B cell (primary cell): ENCODE data around the gene LRRK2. TPM values are rescaled to one million over a fixed set of nuclear protein-coding genes. Genes with fewer than 3 reads are reported as not detected.

Experiments used
- ATAC-seq: fragments of 200-7000 bp; cut with Tn5 transposase; one replicate; pipeline ENCODE4 v1.10.0; 2021; ENCODE audit warnings: low read depth, mild to moderate bottlenecking, moderate number of reproducible peaks, moderate library complexity
- CTCF ChIA-PET: fragments of 350-600 bp; sonication (Branson Sonifier 250); formaldehyde crosslinking; loops from one replicate; lab custom pipeline; 2021; ENCODE audit warnings: antibody characterized with exemption, inconsistent platforms; lab: Charles Lee
- POLR2A ChIA-PET: fragments of 350-600 bp; sonication (Branson Sonifier 250); formaldehyde crosslinking; loops from one replicate; lab custom pipeline; 2021; ENCODE audit warnings: antibody characterized with exemption; lab: Charles Lee
- DNase-seq: peaks from one replicate; pipeline ENCODE4 v3.0.0; 2013
- H2AFZ ChIP-seq: 2 replicates; pipeline ENCODE4 v1.6.1; 2012; ENCODE audit warnings: mild to moderate bottlenecking, low read depth, low read length; ENCODE audit not compliant: insufficient read depth, poor library complexity, severe bottlenecking
- H3K27ac ChIP-seq, 2 donors: 1 replicate in 1 of 2; 2 replicates in 1 of 2; pipeline ENCODE4 v1.5.1; 2012 to 2013; ENCODE audit warnings: low read length in 2 of 2, mild to moderate bottlenecking in 2 of 2, moderate library complexity in 1 of 2
- H3K27me3 ChIP-seq, 4 experiments: fragments of 200-600 bp in 1 of 4; sonication (generic) in 1 of 4; replicated peaks in 1 of 4; 1 replicate in 2 of 4; 2 replicates in 2 of 4; pipeline versions ENCODE4 v1.6.1 to v1.7.0; 2013 to 2016; ENCODE audit warnings: low read length in 3 of 4, mild to moderate bottlenecking in 2 of 4, mixed read lengths in 1 of 4, moderate library complexity in 1 of 4; ENCODE audit not compliant: insufficient read depth in 4 of 4, control insufficient read depth in 3 of 4; ENCODE audit errors: control extremely low read depth in 1 of 4
- H3K36me3 ChIP-seq, 2 experiments: replicated peaks in 1 of 2; 1 replicate in 1 of 2; 2 replicates in 1 of 2; pipeline versions ENCODE4 v1.6.1 to v1.7.1; 2013; ENCODE audit warnings: low read length in 1 of 2; ENCODE audit not compliant: insufficient read depth in 2 of 2, control insufficient read depth in 1 of 2; ENCODE audit errors: control extremely low read depth in 1 of 2, extremely low read depth in 1 of 2
- H3K4me1 ChIP-seq, 2 donors: fragments of 200-600 bp in 1 of 2; sonication (generic) in 1 of 2; 1 replicate in 1 of 2; 2 replicates in 1 of 2; pipeline versions ENCODE4 v1.5.1 to v1.6.1; 2013 to 2017; ENCODE audit warnings: low read length in 2 of 2; ENCODE audit not compliant: control insufficient read depth in 2 of 2, insufficient read depth in 2 of 2
- H3K4me2 ChIP-seq: replicated peaks from 2 replicates; pipeline ENCODE3; 2012; ENCODE audit warnings: mild to moderate bottlenecking, low read depth, low read length; ENCODE audit not compliant: poor library complexity, severe bottlenecking
- H3K4me3 ChIP-seq, 5 experiments: fragments of 200-600 bp in 1 of 5; sonication (generic) in 1 of 5; 1 replicate in 3 of 5; 2 replicates in 2 of 5; pipeline versions ENCODE4 v1.5.1 to v1.7.0; 2011 to 2016; ENCODE audit warnings: low read length in 4 of 5, mild to moderate bottlenecking in 4 of 5, low read depth in 2 of 5, control low read depth in 1 of 5, moderate library complexity in 1 of 5; ENCODE audit not compliant: insufficient read depth in 1 of 5; ENCODE audit errors: control extremely low read depth in 1 of 5, extremely low read depth in 1 of 5
- H3K79me2 ChIP-seq: fragments of 200-600 bp; sonication (generic); one replicate; pipeline ENCODE4 v1.6.0; 2016; ENCODE audit warnings: low read length; ENCODE audit not compliant: control insufficient read depth, insufficient read depth
- H3K9ac ChIP-seq: fragments of 200-600 bp; sonication (generic); 2 replicates; pipeline ENCODE4 v1.6.1; 2017; ENCODE audit warnings: mild to moderate bottlenecking, low read length, moderate library complexity
- H3K9me3 ChIP-seq, 3 donors: one replicate each; pipeline versions ENCODE4 v1.6.1 to v1.7.1; 2013; ENCODE audit warnings: low read length in 2 of 3; ENCODE audit not compliant: control insufficient read depth in 2 of 3, insufficient read depth in 1 of 3; ENCODE audit errors: control extremely low read depth in 1 of 3
- H4K20me1 ChIP-seq: 2 replicates; pipeline ENCODE4 v1.6.0; 2012; ENCODE audit warnings: mild to moderate bottlenecking, low read length; ENCODE audit not compliant: insufficient read depth, control insufficient read depth, poor library complexity, severe bottlenecking
- H3K27ac Mint-ChIP-seq: one replicate; pipeline ENCODE4 v1.8.0; 2021; ENCODE audit warnings: mixed read lengths
- H3K27me3 Mint-ChIP-seq: one replicate; pipeline ENCODE4 v1.8.0; 2021; ENCODE audit warnings: mixed read lengths
- H3K4me1 Mint-ChIP-seq: one replicate; pipeline ENCODE4 v1.8.0; 2021; ENCODE audit warnings: mixed read lengths
- H3K4me3 Mint-ChIP-seq: one replicate; pipeline ENCODE4 v1.8.0; 2021; ENCODE audit warnings: mixed read lengths
- H3K9me3 Mint-ChIP-seq: one replicate; pipeline ENCODE4 v1.8.0; 2022; ENCODE audit warnings: mixed read lengths; ENCODE audit not compliant: insufficient read depth
- EZH2 ChIP-seq: IDR thresholded peaks from 2 replicates; pipeline ENCODE4 v1.6.1; 2012; ENCODE audit warnings: borderline replicate concordance, low read depth, mild to moderate bottlenecking, moderate library complexity, low read length; ENCODE audit not compliant: insufficient read depth, poor library complexity, severe bottlenecking
- WGBS: methylation state at CpG from one replicate; pipeline ENCODE4 v1.1.5; 2013; ENCODE audit warnings: missing lambda C conversion rate; ENCODE audit not compliant: insufficient coverage; 5-methylcytosine and 5-hydroxymethylcytosine counted together
- intact Hi-C: fragments of 100-400 bp; cut with micrococcal nuclease; formaldehyde crosslinking; loops from one replicate; pipeline ENCODE4 v1.10.0; 2022
- polyA plus RNA-seq: library from polyadenylated mRNA; depleted of rRNA; stranded (reverse); fragments of >200 nt; gene quantifications from 2 replicates; pipeline ENCODE4 v1.2.3, GENCODE V29; 2012
- total RNA-seq, 2 donors: library from RNA; stranded (reverse); fragments of 120-200 nt in 1 of 2; gene quantifications; 1 replicate in 1 of 2; 2 replicates in 1 of 2; pipeline versions ENCODE4 v1.2.3 to v1.2.4, GENCODE V29; 2013 to 2022
- TF ChIP-seq, protein P1 (sequence below): fragments of 200-600 bp; IDR thresholded peaks from one replicate; pipeline ENCODE4 v1.8.0; 2022; ENCODE audit warnings: antibody characterized with exemption, mild to moderate bottlenecking

LRRK2 gene
- total and polyA plus RNA-seq, 2 donors (not counting 1 experiment from before 2014, with no cell fraction given) = 14.1 to 60.2 TPM

DNA sequence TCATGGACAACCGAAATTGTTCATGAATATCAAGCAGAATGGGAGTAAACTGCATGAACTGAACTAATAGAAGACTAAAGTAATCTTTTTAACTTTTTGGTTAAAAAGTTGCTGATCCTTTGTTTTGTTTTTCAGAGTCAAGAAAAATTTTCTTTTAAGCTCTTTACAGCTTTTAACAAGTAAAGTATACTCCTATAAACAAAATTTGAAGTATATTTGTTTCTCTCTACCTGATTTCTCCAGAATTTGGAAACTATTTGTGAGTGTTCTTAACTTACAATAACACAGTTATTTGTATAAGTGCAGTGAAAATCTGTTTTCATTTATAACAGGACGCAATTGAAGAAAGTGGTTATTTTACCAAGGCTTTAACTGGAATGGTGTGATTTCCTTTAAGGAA is 12.2 kb upstream of the LRRK2 start:
- Histone ChIP-seq H3K9ac (no peak overlapping the region), H3K4me1 (peaks cover 32 to 33% of the 10 kb centered on the region in 2 donors), H3K4me3 (no peak overlapping the region), H3K4me2 (no peak overlapping the region), H3K36me3 (no peaks in the 10 kb centered on the region), H3K79me2 (peaks cover 4% of the 10 kb centered on the region), H3K9me3 (peaks cover 4 to 14% (median 6%) of the 10 kb centered on the region in 3 donors), H4K20me1 (no peaks in the 10 kb centered on the region), H3K27me3 (no peaks in the 10 kb centered on the region), H3K27ac (no peak overlapping the region), H2AFZ (no peak overlapping the region)
- POLR2A ChIA-PET = interaction anchor here (0.7 kb wide), 1 partner anchor 17 kb away, joined by 5 read pairs; no protein-coding TSS in a partner anchor
- Mint-ChIP-seq H3K27me3 (no peaks in the 10 kb centered on the region), H3K4me3 (no peak overlapping the region), H3K9me3 (peaks cover 5% of the 10 kb centered on the region), H3K27ac (no peak overlapping the region), H3K4me1 (peaks cover 33% of the 10 kb centered on the region)
- CTCF ChIA-PET = interaction anchor here (1.5 kb wide), 1 partner anchor 12 kb away, joined by 6 read pairs; the partner anchor contains the start of gene LRRK2
- WGBS = no CpG with 5 or more reads among the region's 2 CpGs
- ATAC-seq = no peak
- intact Hi-C loops = no loop called here
- TF ChIP-seq EZH2 = no peak
- TF ChIP-seq, protein P1, sequence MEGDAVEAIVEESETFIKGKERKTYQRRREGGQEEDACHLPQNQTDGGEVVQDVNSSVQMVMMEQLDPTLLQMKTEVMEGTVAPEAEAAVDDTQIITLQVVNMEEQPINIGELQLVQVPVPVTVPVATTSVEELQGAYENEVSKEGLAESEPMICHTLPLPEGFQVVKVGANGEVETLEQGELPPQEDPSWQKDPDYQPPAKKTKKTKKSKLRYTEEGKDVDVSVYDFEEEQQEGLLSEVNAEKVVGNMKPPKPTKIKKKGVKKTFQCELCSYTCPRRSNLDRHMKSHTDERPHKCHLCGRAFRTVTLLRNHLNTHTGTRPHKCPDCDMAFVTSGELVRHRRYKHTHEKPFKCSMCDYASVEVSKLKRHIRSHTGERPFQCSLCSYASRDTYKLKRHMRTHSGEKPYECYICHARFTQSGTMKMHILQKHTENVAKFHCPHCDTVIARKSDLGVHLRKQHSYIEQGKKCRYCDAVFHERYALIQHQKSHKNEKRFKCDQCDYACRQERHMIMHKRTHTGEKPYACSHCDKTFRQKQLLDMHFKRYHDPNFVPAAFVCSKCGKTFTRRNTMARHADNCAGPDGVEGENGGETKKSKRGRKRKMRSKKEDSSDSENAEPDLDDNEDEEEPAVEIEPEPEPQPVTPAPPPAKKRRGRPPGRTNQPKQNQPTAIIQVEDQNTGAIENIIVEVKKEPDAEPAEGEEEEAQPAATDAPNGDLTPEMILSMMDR = no peak
- no peak for DNase-seq

DNA sequence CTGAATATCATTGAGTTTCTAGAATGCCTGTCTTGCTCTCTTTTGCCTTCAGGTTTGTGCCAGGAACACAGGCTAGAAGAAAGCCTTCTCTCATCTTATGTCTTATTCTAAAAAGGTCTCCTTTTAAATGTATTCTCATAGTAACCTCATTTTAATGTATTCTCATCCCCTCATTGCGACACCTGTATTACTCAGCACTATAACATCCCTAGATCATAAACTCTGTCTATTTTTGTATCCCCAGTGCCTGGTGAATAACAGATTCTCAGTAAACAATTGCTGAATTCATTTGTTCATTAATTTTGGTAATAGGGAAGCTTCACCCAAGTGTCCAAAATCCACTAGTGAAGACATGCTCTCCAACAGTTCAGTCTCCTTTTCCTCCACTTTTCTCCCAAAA is 8.8 kb upstream of the LRRK2 start:
- Histone ChIP-seq H4K20me1 (no peaks in the 10 kb centered on the region), H3K79me2 (peaks cover 4% of the 10 kb centered on the region), H3K4me3 (peak overlapping the region in 1 of 5 experiments; percentile 28), H3K27ac (no peak overlapping the region), H3K4me2 (no peak overlapping the region), H3K27me3 (no peaks in the 10 kb centered on the region), H3K9me3 (peaks cover 4 to 14% (median 6%) of the 10 kb centered on the region in 3 donors), H3K36me3 (no peaks in the 10 kb centered on the region), H3K4me1 (peaks cover 5% of the 10 kb centered on the region in 2 donors), H2AFZ (no peak overlapping the region), H3K9ac (no peak overlapping the region)
- H3K27ac Mint-ChIP-seq = no peak overlapping the region
- peaks cover 12% of the 10 kb centered on the region for H3K4me1 Mint-ChIP-seq
- no peak for TF ChIP-seq EZH2
- TF ChIP-seq, protein P1 = no peak
- ChIA-PET POLR2A (no interaction called here), CTCF (no interaction called here)
- no CpG with 5 or more reads among the region's 1 CpG for WGBS
- no peak overlapping the region for H3K4me3 Mint-ChIP-seq
- ATAC-seq (no peak), DNase-seq (no peak)
- no peaks in the 10 kb centered on the region for H3K27me3 Mint-ChIP-seq
- intact Hi-C loops = no loop called here
- H3K9me3 Mint-ChIP-seq = peaks cover 5% of the 10 kb centered on the region
